HG03439 (cell line): ENCODE measurements around the gene ATP10A.

Experiments
- ATAC-seq: cut with Tn5 transposase; IDR thresholded peaks from one replicate; pipeline ENCODE4 v1.9.1; 2021; ENCODE audit warnings: mild to moderate bottlenecking, moderate library complexity; ENCODE audit not compliant: unreplicated experiment

ATP10A gene

DNA sequence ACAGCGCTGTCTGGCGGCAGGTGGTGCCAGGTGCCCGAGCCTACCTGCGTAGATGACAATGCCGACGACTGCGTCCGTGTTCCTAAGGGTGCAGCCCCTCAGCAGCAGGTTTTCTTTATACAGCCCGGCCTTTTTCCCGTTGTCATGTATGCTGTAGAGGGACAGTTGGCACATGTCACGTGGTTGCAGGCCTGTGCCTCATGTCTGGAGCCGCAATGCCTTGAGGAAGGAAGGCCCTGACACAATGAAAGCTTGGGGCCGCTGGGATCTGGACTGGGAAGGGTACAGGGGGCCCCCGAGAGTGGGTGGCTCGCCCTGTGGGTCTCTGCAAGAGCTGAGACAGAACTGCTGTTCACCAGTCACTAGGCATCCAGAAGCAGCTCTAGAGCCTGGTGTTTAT is 136.0 kb downstream of the ATP10A start:
- no peak for ATAC-seq

DNA sequence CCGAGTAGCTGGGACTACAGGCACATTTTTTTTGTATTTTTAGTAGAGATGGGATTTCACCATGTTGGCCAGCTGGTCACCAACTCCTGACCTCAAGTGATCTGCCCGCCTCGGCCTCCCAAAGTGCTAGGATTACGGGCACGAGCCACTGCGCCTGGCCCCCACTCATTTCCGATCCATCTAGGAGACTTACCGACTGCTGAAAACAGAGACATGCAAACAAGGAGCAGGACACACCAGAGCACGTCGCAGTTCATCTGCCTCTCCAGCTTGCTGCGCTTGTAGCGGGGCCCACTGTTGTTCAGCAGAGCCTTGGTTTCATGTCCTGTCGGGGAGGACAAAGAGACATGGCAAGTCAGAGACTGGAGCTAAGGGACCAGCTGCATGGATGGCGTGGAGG is 137.4 kb downstream of the ATP10A start:
- ATAC-seq, result no peak

DNA sequence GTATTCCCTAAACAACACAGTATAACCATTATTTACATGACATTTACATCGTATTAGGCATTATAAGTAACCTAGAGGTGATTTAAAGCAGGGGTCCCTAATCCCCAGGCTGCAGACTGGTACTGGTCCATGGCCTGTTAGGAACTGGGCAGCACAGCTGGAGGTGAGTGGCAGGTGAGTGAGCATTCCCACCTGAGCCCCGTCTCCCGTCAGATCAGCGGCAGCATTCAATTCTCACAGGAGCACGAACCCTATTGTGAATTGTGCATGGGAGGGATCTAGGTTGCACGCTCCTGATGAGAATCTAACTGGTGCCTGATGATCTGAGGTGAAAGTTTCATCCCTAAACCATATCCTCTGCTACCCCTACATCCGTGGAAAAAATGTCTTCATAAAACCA is 138.2 kb downstream of the ATP10A start:
- no peak for ATAC-seq

DNA sequence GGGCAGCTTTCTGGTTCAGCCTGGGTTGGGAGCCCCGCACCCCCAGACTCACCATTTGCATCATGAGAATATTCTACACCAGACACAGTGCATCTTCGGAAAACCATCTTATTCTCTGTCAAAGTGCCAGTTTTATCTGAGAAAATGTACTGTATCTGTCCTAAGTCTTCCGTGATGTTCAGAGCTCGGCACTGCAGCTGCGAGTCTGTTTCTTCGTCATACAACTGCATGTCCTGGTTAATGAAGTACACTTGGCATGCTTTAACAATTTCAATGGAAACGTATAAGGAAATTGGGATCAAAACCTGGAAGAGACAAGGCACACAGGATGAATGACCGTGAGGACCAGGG is 141.5 kb downstream of the ATP10A start:
- ATAC-seq, result no peak

DNA sequence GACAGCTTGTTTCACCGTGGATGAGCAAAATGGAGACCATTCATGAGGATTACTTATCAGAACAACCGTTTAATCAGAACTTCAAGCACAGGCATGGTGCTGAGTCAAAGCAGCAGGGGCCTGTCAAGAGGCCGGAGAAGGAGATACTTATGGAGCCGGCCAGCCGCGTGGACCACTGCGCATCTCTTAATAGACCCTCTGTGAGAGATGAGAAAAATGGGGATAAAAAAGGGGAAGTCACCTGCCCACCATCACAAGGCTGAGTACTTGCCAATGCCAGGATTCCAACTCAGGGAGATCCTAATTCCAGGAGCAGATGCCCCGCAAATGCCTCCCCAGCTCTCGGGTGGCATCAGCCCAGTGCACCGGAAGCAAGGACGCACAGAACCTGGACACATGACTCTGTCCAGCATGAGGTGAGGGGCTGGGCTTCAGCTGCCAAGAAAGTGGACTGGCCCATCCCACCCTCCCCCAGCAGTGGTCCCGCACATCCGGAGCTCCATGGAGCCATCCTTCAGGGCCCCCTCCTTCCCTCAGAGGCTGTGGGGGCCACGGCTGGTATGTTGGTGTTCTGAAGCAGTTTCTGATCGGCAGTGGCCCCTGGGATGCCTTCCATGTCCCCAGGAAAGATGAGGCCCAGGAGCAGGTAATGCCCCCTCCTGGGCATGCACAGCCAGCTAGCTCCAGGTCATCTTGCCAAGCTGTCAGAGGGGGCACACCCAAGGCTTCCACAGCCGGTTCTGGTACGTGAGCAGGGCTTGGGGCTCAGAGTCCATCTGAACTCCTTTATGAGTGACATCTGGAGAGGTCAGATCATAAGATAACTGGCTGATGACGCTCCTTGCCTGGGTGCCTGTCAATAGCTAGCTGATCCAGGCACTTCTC is 143.8 kb downstream of the ATP10A start:
- no peak for ATAC-seq

DNA sequence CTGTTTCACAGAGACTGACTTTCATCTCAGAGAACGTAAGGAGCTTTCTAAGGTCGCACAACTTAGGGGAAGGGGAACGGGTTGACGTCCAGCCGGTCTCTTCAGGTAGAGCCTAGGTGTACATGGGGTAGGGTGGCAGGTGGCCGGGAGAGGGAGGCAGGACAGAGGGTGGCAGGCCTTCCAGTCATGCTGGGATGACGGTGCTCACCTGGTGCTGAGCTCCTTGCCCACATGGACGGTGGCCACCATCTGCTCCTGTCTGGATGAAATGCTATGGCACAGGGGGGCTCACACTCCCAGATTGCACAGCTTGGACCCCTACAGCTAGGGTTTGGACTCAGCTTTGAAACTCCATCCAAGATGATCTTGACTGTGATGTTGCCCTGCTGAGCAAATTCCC is 144.5 kb downstream of the ATP10A start:
- ATAC-seq, result no peak

DNA sequence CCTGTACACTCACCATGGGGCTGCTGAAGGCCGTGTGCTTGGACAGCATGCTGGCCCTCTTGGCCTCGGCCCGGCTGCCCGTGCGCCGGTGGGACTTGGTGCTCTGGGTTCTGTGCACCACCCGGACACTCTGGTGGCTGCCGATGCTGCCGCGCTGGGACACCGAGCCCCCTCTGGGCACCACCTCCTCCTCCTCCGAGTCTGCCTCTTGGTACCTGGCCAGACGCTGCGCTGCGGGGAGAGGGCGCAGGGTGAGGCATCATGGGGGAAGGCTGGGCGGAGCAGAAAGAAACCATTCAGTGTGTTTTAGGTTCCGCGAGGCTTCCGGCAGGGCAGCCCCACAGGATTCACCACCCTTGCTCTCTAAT is 145.0 kb downstream of the ATP10A start:
- ATAC-seq, result no peak

DNA sequence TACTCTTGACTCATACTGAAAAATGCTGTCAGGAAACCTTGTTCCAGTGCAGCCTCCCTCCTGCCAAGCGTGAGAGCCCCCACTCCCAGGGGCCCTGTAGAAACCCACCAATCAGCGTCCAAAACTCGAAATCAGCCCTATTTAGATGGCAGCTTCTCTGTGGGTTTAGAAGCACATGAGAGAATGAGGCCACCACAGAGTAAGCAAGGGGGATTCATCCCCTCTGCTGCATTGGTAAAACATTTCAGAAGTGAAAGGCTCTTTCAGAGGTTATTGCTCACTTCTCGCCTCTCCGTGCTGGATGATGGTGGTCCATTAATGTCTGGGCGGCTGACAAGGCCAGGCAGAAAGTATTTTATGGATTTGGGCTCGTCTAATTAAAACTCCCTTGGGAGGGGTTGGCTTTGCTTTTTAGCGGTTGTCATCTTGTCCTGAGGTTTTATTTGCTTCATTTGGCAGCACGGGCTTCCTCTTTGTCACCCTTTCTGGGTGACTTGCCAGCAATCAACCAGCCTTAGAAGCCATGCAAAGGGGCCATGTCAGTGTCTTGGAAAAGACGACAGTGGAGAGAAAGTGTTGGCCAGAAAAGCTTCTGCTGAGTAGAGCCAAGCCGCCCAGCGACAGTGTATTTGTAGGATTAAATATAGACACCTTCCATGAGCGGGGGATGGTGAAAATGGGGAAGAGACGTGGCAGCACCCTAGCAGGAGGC is 145.5 kb downstream of the ATP10A start:
- ATAC-seq, result no peak

DNA sequence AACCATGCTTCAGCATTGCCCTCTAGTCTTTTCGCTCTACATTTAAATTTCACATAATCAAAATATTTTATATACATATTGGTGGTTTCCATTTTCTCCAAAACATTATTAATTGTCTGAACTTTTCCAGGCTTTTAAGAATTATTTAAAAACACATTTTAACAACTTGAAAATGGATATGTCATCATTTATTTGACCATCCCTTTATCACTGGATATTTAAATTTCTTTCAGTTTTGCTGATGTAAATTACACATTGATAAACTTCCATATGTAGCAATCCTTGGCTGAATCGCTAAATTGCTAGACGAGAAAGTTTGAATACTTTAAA is 146.0 kb downstream of the ATP10A start:
- ATAC-seq, result no peak

DNA sequence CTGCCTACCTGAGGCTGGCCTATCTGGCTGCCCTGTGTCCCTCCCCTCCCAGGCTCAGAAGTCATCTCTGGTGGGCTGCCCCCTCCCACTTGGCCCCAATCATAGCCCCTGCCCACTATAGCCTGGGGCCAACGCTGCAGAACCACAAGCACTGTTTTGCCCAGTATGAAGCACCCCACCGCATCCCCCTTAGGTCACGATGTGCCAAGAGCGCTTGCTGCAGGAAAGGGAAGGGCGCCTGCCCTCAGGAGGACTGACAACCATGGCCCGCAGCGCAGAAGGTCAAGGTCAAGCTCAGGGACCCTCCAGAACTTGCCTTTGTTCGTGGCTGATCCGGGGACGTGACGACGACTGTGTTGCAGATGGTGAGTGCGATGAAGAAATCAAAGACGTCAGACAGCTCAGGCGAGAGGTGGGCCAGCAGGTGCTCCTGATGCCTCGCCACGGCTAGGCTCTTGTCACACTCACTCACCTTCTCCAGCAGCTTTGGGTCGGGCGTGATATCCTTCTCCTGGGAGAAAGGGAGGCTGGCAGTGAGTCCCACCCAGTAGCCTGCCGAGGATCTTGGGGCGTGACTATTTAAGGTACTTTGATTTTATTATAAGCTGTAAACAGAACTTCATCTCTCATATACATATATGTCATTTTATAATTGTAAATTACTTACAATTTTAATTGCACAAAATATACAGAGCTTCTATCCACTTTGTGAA is 146.6 kb downstream of the ATP10A start:
- no peak for ATAC-seq

DNA sequence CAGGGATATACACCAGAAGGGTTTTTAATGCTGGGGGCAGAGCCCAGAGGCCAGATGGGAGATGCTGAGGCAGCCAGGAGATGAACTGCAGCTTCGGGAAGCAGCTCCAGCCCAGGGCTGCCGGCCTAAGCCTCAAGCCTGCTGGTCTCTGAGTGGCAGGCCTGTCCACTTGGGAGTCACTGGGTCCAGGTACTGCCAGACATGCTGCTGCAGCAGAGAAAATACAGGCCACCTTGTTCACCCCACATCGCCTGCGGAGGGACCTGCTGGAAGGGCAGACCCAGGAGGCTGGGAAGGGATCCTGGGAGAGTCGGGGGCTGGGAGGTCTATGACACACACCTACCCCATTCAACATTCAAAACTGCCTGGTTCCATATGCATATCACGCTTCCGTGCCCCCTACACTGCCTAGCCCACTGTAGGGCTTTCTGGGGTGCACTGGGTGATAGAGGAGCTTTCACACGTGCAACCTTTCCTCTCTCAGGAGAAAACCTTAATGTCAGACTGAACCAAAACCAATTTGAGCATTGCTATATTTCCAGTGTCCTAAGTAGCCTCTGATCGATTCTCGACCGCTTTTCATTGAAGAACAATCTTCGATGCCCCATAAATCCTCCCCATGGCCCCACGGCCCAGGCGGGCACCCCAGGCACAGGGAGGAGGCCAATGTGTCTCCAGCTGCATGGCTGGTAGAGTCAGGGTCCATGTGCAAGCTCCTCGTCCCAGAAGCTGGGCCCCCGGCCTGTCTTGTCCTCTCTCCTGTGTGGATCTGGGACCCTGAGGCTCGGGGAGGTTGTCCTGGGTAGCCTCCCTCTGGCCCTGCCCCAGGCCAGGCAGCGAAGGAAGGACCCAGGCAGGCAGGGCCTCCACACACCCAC is 147.4 kb downstream of the ATP10A start:
- no peak for ATAC-seq

DNA sequence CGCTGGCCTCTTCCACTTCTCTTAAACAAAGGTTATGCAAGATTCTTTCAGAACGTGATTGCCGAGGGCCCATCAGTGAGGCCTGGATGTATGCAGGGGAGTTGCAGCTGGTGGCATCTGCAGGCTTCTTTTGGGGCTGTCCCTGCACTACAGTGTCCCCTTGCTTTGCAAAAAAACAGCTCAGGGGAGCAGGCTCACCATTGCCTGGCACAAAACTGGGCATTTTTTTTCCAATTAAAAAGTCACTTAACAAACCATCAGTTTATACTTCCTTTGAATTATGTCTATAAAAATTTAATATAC is 148.6 kb downstream of the ATP10A start:
- no peak for ATAC-seq

DNA sequence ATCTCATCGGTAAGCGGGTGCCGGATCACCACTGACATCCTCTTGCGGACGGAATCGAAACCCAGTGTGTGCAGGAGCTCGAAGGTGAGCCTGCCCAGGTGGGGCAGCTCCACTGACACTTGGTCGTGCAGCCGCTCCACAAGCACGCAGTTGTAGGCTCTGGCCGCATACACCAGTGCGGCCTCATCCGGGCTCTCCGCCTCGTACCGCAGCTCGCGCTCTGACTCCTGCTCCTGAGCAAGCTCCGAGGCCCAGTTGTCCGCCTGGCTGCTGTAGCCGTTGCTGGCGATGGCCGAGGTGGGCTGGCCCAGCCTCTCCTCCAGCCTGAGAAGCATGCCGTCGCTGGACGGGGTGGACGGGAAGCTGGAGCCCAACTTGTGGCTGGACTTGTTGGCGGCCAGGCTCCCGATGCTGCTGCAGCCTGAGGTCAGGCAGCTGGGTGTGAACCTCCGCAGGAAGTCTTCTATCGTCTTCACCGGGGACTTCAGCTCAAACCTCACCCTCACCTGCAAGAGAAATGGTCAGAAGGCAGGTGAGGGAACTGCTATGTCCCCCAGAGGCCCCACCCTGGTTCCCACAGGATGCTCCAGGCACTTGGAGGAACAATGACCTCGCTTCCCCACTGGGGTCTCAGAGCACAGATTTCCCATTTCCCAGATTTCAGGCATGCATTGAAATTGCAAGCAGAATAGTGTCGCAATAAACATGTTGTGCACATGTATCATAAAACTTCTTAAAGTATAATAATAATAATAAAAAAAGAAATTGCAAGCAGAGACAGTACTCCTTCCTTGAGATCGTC is 149.2 kb downstream of the ATP10A start:
- ATAC-seq, result no peak

DNA sequence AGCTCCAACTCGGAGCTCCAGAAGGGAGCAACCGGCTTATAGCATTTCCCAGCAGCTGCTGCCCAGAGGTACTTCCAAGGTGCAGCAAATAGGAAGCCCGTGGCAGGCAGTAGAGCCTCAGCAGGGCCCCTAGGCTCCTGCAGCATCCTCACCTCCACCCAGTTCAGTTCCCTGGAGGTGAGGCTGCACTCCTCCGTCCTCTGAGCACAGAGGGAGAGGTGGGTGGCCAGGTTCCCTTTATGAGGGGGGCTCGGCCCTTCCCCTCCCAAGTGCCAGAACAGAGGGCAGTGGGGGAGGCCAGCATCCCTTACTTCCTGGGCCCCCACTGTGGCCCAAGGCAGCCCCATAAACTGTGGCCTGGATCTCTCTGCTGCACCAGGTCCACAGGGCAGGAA is 150.2 kb downstream of the ATP10A start:
- ATAC-seq, result no peak

DNA sequence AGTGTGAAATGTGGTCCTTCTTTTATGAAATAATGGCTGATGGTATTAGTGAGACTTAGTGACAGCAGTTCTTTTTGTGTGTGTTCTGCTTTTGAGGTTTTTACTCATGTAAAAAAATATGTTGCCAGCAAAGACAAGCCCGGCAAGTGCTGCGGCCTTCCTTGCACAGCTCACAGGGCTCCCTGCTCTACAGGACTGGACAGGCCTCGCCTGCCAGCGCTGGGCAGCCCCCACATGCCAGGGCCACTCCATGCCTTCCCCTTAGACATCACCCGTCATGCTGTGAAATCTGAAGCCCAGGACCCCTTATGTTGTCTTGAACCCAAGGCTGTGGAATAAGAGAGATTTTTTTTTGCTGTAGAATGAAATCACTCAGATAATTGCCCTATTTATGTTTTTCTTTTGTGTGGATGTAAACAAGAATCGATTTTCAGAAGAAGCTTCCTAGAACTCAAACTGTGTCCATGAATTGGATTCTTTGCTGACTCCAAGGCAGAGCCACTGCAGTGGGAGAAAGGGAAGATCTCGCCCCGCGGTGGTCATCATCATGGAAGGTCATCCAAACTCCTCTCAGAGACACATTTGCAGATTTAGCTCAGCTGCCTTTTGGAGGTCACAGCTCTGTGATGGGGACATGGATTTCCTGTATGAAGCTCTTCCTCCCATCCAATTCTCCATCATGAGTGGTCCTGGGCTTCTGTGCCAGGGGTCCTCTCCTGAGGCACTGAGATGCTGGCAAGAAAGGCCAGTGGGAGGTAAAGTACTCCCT is 150.8 kb downstream of the ATP10A start:
- no peak for ATAC-seq

DNA sequence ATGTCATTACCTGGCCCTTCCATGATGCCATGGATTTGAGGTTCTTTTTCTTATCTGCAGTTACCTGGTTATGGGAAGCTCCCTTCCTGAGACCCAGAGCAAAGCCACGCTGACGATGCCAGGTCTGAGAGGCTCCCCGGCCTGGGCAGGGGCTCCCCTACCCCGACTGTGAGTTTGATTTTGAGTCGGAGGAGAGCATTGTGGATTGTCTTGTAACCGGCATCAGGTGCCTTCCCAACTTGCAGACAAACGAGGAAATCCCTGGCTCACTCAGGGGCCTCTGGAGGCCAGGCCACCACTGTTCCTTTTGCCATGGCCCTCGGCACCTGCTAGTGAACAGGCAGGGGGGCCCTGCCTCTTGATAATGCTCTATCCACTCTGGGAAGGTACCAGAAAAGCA is 151.4 kb downstream of the ATP10A start:
- no peak for ATAC-seq

DNA sequence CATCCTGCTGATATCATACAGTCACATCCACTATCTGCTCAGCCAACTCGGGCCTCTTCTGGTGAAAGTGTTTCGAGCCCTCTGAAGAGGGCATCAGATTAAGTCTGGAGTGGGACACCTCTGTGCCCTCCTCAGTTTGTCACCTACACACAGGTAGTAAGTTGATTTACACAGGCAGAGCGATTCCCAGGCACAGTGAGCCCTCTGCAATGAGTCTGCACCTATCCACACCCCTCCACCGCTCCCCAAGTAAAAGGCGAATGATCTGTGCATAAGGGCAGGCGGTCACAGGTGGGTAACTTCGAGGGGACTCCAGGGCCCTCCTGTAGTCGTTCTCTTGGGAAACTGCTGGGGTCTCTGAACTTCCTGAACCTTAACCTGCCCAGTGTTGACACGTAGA is 152.0 kb downstream of the ATP10A start:
- ATAC-seq, result no peak

DNA sequence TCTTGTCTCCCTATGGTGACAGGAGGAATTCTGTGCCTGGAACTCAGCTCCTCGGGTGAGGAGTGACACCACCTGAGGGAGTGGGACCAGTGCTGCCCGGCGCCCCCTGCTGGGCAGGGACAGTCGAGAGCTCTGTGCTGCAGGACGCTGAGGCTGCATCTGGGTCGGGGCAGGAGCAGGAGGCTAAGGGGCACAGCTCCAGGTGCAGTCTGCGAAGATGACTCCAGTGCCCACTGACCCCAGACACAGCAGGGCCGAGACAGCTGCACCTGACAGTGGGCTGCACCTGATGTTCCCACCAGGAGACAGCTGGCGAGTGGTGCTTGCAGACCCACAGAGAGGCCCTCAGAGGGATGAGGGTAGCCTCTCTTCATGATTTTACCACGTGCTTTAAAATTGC is 152.9 kb downstream of the ATP10A start:
- no peak for ATAC-seq

DNA sequence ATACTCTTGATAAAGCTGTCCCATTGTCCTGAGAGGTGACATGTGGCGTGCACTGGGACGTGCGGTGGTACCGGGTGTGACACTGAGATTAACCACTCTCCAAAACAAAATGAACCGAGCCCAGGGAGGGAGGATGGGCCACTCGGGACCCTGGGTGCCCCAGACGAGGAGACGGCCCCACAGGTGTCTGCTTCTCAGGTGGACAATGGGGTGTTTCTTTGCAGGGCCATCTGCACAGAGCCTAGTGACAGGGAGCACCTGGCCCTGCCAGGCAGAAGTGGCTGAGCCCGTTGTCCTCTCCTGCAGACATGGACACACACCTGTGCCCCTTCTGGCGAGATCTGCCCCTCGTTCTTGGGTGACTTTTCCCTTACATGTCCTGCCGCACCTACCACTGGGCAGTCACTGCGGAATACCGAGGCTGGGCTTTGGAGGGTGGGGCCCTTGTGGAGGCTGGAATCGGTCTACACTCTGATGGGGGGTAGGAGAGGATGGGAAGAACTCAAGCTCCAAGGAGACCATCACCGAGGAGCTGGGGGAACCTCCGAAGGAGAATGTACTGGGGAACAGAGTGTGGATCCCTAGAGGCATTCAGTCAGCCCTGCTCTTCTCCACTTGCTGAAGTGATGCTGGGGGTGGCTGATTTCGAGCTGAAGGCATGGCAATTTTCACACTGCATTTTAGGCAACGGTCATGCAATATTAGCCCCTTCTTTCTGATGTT is 153.5 kb downstream of the ATP10A start:
- ATAC-seq, result no peak
